IMR-90 (cell line): ENCODE data around the gene PLD1. TPM values are rescaled to one million over a fixed set of nuclear protein-coding genes. Genes with fewer than 3 reads are reported as not detected.

Experiments
- ATAC-seq: fragments of 200-7000 bp; cut with Tn5 transposase; 2 replicates; pipeline ENCODE4 v1.9.1; 2020; ENCODE audit warnings: low read depth, mild to moderate bottlenecking, moderate library complexity
- BruUV-seq: library from RNA; stranded (reverse); fragments of 400-500 nt; replicated peaks from 2 replicates; lab custom pipeline; 2021; lab: Mats Ljungman, UMichigan
- CTCF ChIA-PET: fragments of 300-600 bp; formaldehyde crosslinking; extraction: SDS; loops from one replicate; lab custom pipeline; 2021; ENCODE audit warnings: antibody characterized with exemption; lab: Yijun Ruan, JAX
- POLR2A ChIA-PET: fragments of 300-600 bp; sonication (Branson Sonifier 250); formaldehyde crosslinking; loops from one replicate; lab custom pipeline; 2022; ENCODE audit warnings: antibody characterized with exemption; ENCODE audit not compliant: unreplicated experiment; lab: Charles Lee
- DNase-seq: peaks from one replicate; pipeline ENCODE4 v3.0.0; 2013
- H2AFZ ChIP-seq: replicated peaks from 2 replicates; pipeline ENCODE3; 2013; ENCODE audit warnings: low read length, mild to moderate bottlenecking; ENCODE audit not compliant: poor library complexity
- H2AK5ac ChIP-seq: 2 replicates; pipeline ENCODE4 v1.6.1; 2013; ENCODE audit warnings: low read depth, low read length, inconsistent platforms
- H2AK9ac ChIP-seq: replicated peaks from 2 replicates; pipeline ENCODE3; 2013; ENCODE audit warnings: mild to moderate bottlenecking, low read depth, low read length, moderate library complexity; ENCODE audit not compliant: poor library complexity
- H2BK120ac ChIP-seq: 2 replicates; pipeline ENCODE4 v1.6.1; 2013; ENCODE audit warnings: low read depth, low read length, inconsistent platforms
- H2BK15ac ChIP-seq: 3 replicates; pipeline ENCODE4 v1.6.1; 2013; ENCODE audit warnings: low read depth, low read length, inconsistent platforms
- H2BK20ac ChIP-seq: 2 replicates; pipeline ENCODE4 v1.6.1; 2013; ENCODE audit warnings: low read depth, mild to moderate bottlenecking, inconsistent platforms, low read length, moderate library complexity
- H2BK5ac ChIP-seq: 2 replicates; pipeline ENCODE4 v1.6.1; 2013; ENCODE audit warnings: mild to moderate bottlenecking, low read depth, low read length, inconsistent platforms; ENCODE audit not compliant: poor library complexity, severe bottlenecking
- H3K14ac ChIP-seq: replicated peaks from 2 replicates; pipeline ENCODE4 v1.6.1; 2013; ENCODE audit warnings: low read depth, low read length, inconsistent platforms
- H3K18ac ChIP-seq: 2 replicates; pipeline ENCODE4 v1.6.1; 2013; ENCODE audit warnings: low read depth, low read length, control low read depth
- H3K23ac ChIP-seq: 2 replicates; pipeline ENCODE4 v1.6.1; 2013; ENCODE audit warnings: low read depth, low read length, inconsistent platforms
- H3K27ac ChIP-seq: 2 replicates; pipeline ENCODE4 v1.5.1; 2013; ENCODE audit warnings: mild to moderate bottlenecking, control low read depth, low read length; ENCODE audit not compliant: insufficient read depth
- H3K27me3 ChIP-seq: 2 replicates; pipeline ENCODE4 v1.6.1; 2013; ENCODE audit warnings: low read length; ENCODE audit not compliant: control insufficient read depth, insufficient read depth
- H3K36me3 ChIP-seq: 2 replicates; pipeline ENCODE4 v1.6.1; 2013; ENCODE audit warnings: low read length, mixed read lengths; ENCODE audit not compliant: control insufficient read depth, insufficient read depth
- H3K4ac ChIP-seq: 2 replicates; pipeline ENCODE4 v1.6.1; 2013; ENCODE audit warnings: low read depth, low read length, inconsistent platforms
- H3K4me1 ChIP-seq: 2 replicates; pipeline ENCODE4 v1.6.1; 2013; ENCODE audit warnings: low read length, mixed read lengths; ENCODE audit not compliant: control insufficient read depth, insufficient read depth
- H3K4me2 ChIP-seq: 2 replicates; pipeline ENCODE4 v1.6.1; 2013; ENCODE audit warnings: low read depth, mild to moderate bottlenecking, control low read depth, low read length, moderate library complexity
- H3K4me3 ChIP-seq: 2 replicates; pipeline ENCODE4 v1.5.1; 2013; ENCODE audit warnings: low read depth, mild to moderate bottlenecking, control low read depth, low read length, moderate library complexity; ENCODE audit not compliant: insufficient read depth
- H3K56ac ChIP-seq: 2 replicates; pipeline ENCODE4 v1.6.1; 2013; ENCODE audit warnings: low read length, inconsistent platforms; ENCODE audit not compliant: insufficient read depth; ENCODE audit errors: extremely low read depth
- H3K79me1 ChIP-seq, 2 experiments: 2 replicates each; pipeline ENCODE4 v1.6.1; 2013; ENCODE audit warnings: low read length in 2 of 2, inconsistent platforms in 1 of 2, low read depth in 1 of 2
- H3K9ac ChIP-seq: 2 replicates; pipeline ENCODE4 v1.6.1; 2013; ENCODE audit warnings: low read depth, low read length, control low read depth
- H3K9me1 ChIP-seq: 2 replicates; pipeline ENCODE4 v1.6.1; 2013; ENCODE audit warnings: low read length, inconsistent platforms; ENCODE audit not compliant: insufficient read depth
- H3K9me3 ChIP-seq: 2 replicates; pipeline ENCODE4 v1.6.1; 2013; ENCODE audit warnings: low read length; ENCODE audit not compliant: control insufficient read depth, insufficient read depth
- H4K20me1 ChIP-seq: 2 replicates; pipeline ENCODE4 v1.6.1; 2013; ENCODE audit warnings: low read length, inconsistent platforms; ENCODE audit not compliant: insufficient read depth
- H4K5ac ChIP-seq: 2 replicates; pipeline ENCODE4 v1.6.1; 2013; ENCODE audit warnings: mild to moderate bottlenecking, low read depth, low read length, control low read depth
- H4K8ac ChIP-seq, 2 experiments: 2 replicates each; pipeline ENCODE4 v1.6.1; 2013; ENCODE audit warnings: low read depth in 2 of 2, low read length in 2 of 2, control low read depth in 1 of 2, inconsistent platforms in 1 of 2
- H4K91ac ChIP-seq: 2 replicates; pipeline ENCODE4 v1.6.1; 2013; ENCODE audit warnings: low read depth, low read length, inconsistent platforms; ENCODE audit not compliant: insufficient read depth
- BHLHE40 ChIP-seq: fragments of 150-350 bp; IDR thresholded peaks from 2 replicates; pipeline ENCODE4 v1.6.1; 2016; ENCODE audit warnings: mild to moderate bottlenecking, low read depth, low read length
- CEBPB ChIP-seq: IDR thresholded peaks from 2 replicates; pipeline ENCODE4 v1.6.1; 2012; ENCODE audit warnings: low read depth, low read length, improper control_type of control experiment
- CHD1 ChIP-seq: IDR thresholded peaks from 2 replicates; pipeline ENCODE4 v1.6.1; 2012; ENCODE audit warnings: low read depth, low read length, improper control_type of control experiment
- CTCF ChIP-seq: conservative IDR thresholded peaks from 2 replicates; pipeline ENCODE4 v1.5.1; 2012; ENCODE audit warnings: mild to moderate bottlenecking, low read depth, low read length, improper control_type of control experiment
- FOS ChIP-seq: fragments of 150-350 bp; IDR thresholded peaks from 2 replicates; pipeline ENCODE4 v1.6.1; 2016; ENCODE audit warnings: low read depth, low read length
- MAFK ChIP-seq: IDR thresholded peaks from 2 replicates; pipeline ENCODE4 v1.6.1; 2012; ENCODE audit warnings: low read depth, low read length, improper control_type of control experiment
- MAZ ChIP-seq: IDR thresholded peaks from 2 replicates; pipeline ENCODE4 v1.6.1; 2012; ENCODE audit warnings: low read depth, mild to moderate bottlenecking, low read length, improper control_type of control experiment, moderate library complexity, borderline replicate concordance
- MXI1 ChIP-seq: IDR thresholded peaks from 2 replicates; pipeline ENCODE4 v1.6.1; 2012; ENCODE audit warnings: low read depth, mild to moderate bottlenecking, low read length, moderate library complexity, borderline replicate concordance
- NFE2L2 ChIP-seq: fragments of 150-350 bp; IDR thresholded peaks from 2 replicates; pipeline ENCODE4 v1.6.1; 2016; ENCODE audit warnings: low read depth, mild to moderate bottlenecking, low read length
- POLR2A ChIP-seq: IDR thresholded peaks from 2 replicates; pipeline ENCODE4 v1.6.1; 2012; ENCODE audit warnings: mild to moderate bottlenecking, low read depth, low read length
- RAD21 ChIP-seq: IDR thresholded peaks from 2 replicates; pipeline ENCODE4 v1.6.1; 2012; ENCODE audit warnings: low read length, improper control_type of control experiment
- RCOR1 ChIP-seq: IDR thresholded peaks from 2 replicates; pipeline ENCODE4 v1.6.1; 2012; ENCODE audit warnings: mild to moderate bottlenecking, low read length, improper control_type of control experiment; ENCODE audit not compliant: insufficient replicate concordance
- RFX5 ChIP-seq: IDR thresholded peaks from 2 replicates; pipeline ENCODE4 v1.8.0; 2012; ENCODE audit warnings: low read depth, mild to moderate bottlenecking, low read length, moderate library complexity
- SMC3 ChIP-seq: fragments of 150-350 bp; IDR thresholded peaks from 2 replicates; pipeline ENCODE4 v1.6.1; 2016; ENCODE audit warnings: low read depth, mild to moderate bottlenecking, antibody characterized with exemption, low read length, moderate library complexity
- USF2 ChIP-seq: fragments of 150-350 bp; IDR thresholded peaks from 2 replicates; pipeline ENCODE4 v1.6.1; 2017; ENCODE audit warnings: mild to moderate bottlenecking, antibody characterized with exemption, low read length, low read depth
- WGBS, 2 experiments: methylation state at CpG; one replicate each; pipeline versions ENCODE4 v1.1.5 to v1.1.7; 2013; ENCODE audit warnings: missing lambda C conversion rate in 2 of 2; ENCODE audit not compliant: insufficient read length in 1 of 2; ENCODE audit errors: extremely low coverage in 2 of 2; 5-methylcytosine and 5-hydroxymethylcytosine counted together
- dilution Hi-C: fragments of 300-500 bp; cut with HindIII; formaldehyde crosslinking; loops from one replicate; pipeline ENCODE4 v1.14.3; 2018; ENCODE audit warnings: low sequenced_read_pairs; ENCODE audit not compliant: unreplicated experiment
- in situ Hi-C: fragments of 300-500 bp; cut with MboI; formaldehyde crosslinking; loops from 3 replicates; pipeline ENCODE4 v1.14.3; 2019; ENCODE audit warnings: low sequenced_read_pairs, inconsistent platforms, mixed read lengths
- intact Hi-C: fragments of 100-400 bp; cut with micrococcal nuclease; formaldehyde crosslinking; loops from 2 replicates; pipeline ENCODE4 v1.10.0; 2022
- polyA plus RNA-seq, 3 experiments: library from polyadenylated mRNA; depleted of rRNA; stranded (reverse); fragments of >200 nt; gene quantifications; 2 replicates each; pipeline ENCODE4 v1.2.3, GENCODE V29; 2012; ENCODE audit warnings: low replicate concordance in 1 of 3
- total RNA-seq: library from RNA; depleted of rRNA; stranded (reverse); fragments of >200 nt; gene quantifications from 2 replicates; pipeline ENCODE4 v1.2.3, GENCODE V29; 2012
- TF ChIP-seq, protein P1 (sequence below): fragments of 150-350 bp; IDR thresholded peaks from 2 replicates; pipeline ENCODE4 v1.6.1; 2016; ENCODE audit warnings: low read depth, mild to moderate bottlenecking, low read length, moderate library complexity, borderline replicate concordance

The PLD1 gene
- total and polyA plus RNA-seq, 2 of the 4 experiments (the other 2 are of a cell fraction): 3.3 to 9.7 TPM

DNA sequence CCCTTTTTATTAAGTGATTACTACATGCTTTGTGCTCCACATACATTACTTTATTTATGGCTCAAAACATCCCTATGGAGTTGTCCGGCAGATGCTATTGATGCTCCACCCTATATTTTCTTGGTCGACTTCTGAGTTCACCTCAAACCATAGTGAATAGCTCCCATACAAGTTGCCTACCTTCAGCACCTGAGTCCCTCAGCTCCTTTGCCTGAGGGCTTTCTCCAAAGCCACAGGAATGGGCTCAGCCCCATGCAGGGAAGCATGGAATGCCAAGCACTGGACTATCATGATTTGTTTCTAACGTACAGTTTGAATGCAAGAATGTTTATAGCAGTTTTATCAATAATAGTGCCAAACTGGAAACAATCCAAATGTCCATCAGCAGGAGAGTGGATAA is 225.2 kb downstream of the PLD1 start:
- no peak overlapping the region for H2AK5ac ChIP-seq
- no peak overlapping the region for H3K9ac ChIP-seq
- H3K4ac ChIP-seq: no peak overlapping the region
- dilution Hi-C loops (no loop called here), in situ Hi-C loops (no loop called here), intact Hi-C loops (no loop called here)
- no peak for TF ChIP-seq MAZ
- TF ChIP-seq, protein P1, sequence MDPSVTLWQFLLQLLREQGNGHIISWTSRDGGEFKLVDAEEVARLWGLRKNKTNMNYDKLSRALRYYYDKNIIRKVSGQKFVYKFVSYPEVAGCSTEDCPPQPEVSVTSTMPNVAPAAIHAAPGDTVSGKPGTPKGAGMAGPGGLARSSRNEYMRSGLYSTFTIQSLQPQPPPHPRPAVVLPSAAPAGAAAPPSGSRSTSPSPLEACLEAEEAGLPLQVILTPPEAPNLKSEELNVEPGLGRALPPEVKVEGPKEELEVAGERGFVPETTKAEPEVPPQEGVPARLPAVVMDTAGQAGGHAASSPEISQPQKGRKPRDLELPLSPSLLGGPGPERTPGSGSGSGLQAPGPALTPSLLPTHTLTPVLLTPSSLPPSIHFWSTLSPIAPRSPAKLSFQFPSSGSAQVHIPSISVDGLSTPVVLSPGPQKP: no peak
- TF ChIP-seq RAD21: no peak
- no peak for TF ChIP-seq MAFK
- no peak for TF ChIP-seq CTCF
- TF ChIP-seq MXI1: no peak
- no peak for TF ChIP-seq BHLHE40
- TF ChIP-seq POLR2A: no peak
- TF ChIP-seq RFX5: no peak
- no peak for TF ChIP-seq CHD1
- no peak for TF ChIP-seq RCOR1
- TF ChIP-seq NFE2L2: no peak
- no peak for TF ChIP-seq USF2
- no peak for TF ChIP-seq FOS
- TF ChIP-seq CEBPB: no peak
- TF ChIP-seq SMC3: no peak
- 100% methylated on average over 1 of the region's 3 CpGs; no CpG with 5 or more reads in 1 of the 2 experiments for WGBS, 2 experiments
- ATAC-seq: no peak
- no peaks in the 10 kb centered on the region for H3K9me1 ChIP-seq
- no peak overlapping the region for H3K4me2 ChIP-seq
- H2AK9ac ChIP-seq: no peak overlapping the region
- H2BK20ac ChIP-seq: no peak overlapping the region
- no peaks in the 10 kb centered on the region for H3K4me1 ChIP-seq
- H3K9me3 ChIP-seq: no peaks in the 10 kb centered on the region
- no peak for DNase-seq
- BruUV-seq: no TSS peak
- H2AFZ ChIP-seq: no peak overlapping the region
- H4K5ac ChIP-seq: no peak overlapping the region
- H3K4me3 ChIP-seq: no peak overlapping the region
- H3K79me1 ChIP-seq: no peaks in the 10 kb centered on the region
- H2BK120ac ChIP-seq: no peak overlapping the region
- H3K36me3 ChIP-seq: no peaks in the 10 kb centered on the region
- no peak overlapping the region for H3K14ac ChIP-seq
- H3K56ac ChIP-seq: no peak overlapping the region
- no peak overlapping the region for H4K91ac ChIP-seq
- no peak overlapping the region for H4K8ac ChIP-seq
- no peaks in the 10 kb centered on the region for H4K20me1 ChIP-seq
- CTCF ChIA-PET: no interaction called here
- H2BK5ac ChIP-seq: no peak overlapping the region
- H3K27ac ChIP-seq: no peak overlapping the region
- no peak overlapping the region for H3K23ac ChIP-seq
- POLR2A ChIA-PET: no interaction called here
- H2BK15ac ChIP-seq: no peak overlapping the region
- no peak overlapping the region for H3K18ac ChIP-seq
- H3K27me3 ChIP-seq: peaks cover 10% of the 10 kb centered on the region; the same call in 1 of the 2 replicates
